ENCODE data around the gene RPS25. TPM values are rescaled to one million over a fixed set of nuclear protein-coding genes. Genes with fewer than 3 reads are reported as not detected.
"Not testable (repeated sequence)": the region's sequence is repeated elsewhere in the genome, so short reads cannot be mapped to it uniquely, and the experiment has no call there.

The RPS25 gene
- total and polyA plus RNA-seq, 12 donors: 743 to 1,607 (median 838) TPM

- peak; percentile 6 to 63 (median 34) for ATAC-seq
- no peak for DNase-seq
- peaks cover 0 to 33% (median 24%) of the 10 kb centered on the region in 9 donors for H3K36me3 ChIP-seq
- H3K27ac ChIP-seq: peak overlapping the region in 9 of 10 donors; percentile 80 to 91 (median 90)
- intact Hi-C loops (cut with DNase I): no loop called here
- H3K9me3 ChIP-seq: no peaks in the 10 kb centered on the region
- WGBS, 2 donors: 17 to 18% methylated on average over 22 of the region's 22 CpGs
- H3K4me3 ChIP-seq: peak overlapping the region; percentile 74 to 100 (median 82)
- H3K27me3 ChIP-seq: no peaks in the 10 kb centered on the region
- peak in 1 of 9 donors; percentile 25 for TF ChIP-seq CTCF (IDR thresholded peaks at IDR 0.05)
- peaks cover 4 to 36% (median 26%) of the 10 kb centered on the region in 9 donors for H3K4me1 ChIP-seq
Measured at GRCh38 chr11:118996926-118997626, 21.1 kb downstream of the RPS25 start.

DNA sequence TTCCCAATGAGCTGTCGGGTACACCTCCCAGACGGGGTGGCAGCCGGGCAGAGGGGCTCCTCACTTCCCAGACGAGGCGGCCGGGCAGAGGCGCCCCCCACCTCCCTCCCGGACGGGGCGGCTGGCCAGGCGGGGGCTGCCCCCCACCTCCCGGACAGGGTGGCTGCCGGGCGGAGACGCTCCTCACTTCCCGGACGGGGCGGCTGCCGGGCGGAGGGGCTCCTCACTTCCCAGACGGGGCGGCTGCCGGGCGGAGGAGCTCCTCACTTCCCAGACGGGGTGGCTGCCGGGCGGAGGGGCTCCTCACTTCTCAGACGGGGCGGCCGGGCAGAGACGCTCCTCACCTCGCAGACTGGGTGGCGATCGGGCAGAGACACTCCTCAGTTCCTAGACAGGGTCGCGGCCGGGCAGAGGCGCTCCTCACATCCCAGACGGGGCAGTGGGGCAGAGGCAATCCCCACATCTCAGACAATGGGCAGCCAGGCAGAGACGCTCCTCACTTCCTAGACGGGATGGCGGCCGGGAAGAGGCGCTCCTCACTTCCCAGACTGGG is 26.6 kb downstream of the RPS25 start:
- H3K9me3 ChIP-seq; H3K27me3 ChIP-seq; ATAC-seq; H3K4me3 ChIP-seq; H3K27ac ChIP-seq; H3K36me3 ChIP-seq; intact Hi-C loops (cut with DNase I); DNase-seq; H3K4me1 ChIP-seq: not testable (repeated sequence)
- 96% methylated on average over 26 to 43 of the region's 44 CpGs for WGBS, 2 donors

GRCh38 chr11:118988280-118988679 is 29.9 kb downstream of the RPS25 start:
- intact Hi-C loops (cut with DNase I): no loop called here
- 89 to 93% methylated on average over 5 of the region's 5 CpGs for WGBS, 2 donors

GRCh38 chr11:118984825-118985224 is 33.3 kb downstream of the RPS25 start:
- ATAC-seq: no peak
- intact Hi-C loops (cut with DNase I): no loop called here
- WGBS, 2 donors: 57 to 72% methylated on average over 2 of the region's 2 CpGs

More at GRCh38 chr11:118988280-118988679, 29.9 kb downstream of the RPS25 start:
- no peak overlapping the region for H3K4me3 ChIP-seq
- no peak overlapping the region for H3K27ac ChIP-seq
- H3K36me3 ChIP-seq: no peaks in the 10 kb centered on the region
- no peaks in the 10 kb centered on the region for H3K27me3 ChIP-seq
- ATAC-seq (no peak), DNase-seq (no peak)
- no peaks in the 10 kb centered on the region for H3K4me1 ChIP-seq
- no peaks in the 10 kb centered on the region for H3K9me3 ChIP-seq
- TF ChIP-seq CTCF (IDR thresholded peaks at IDR 0.05): no peak

GRCh38 chr11:118984337-118984736 is 33.8 kb downstream of the RPS25 start:
- not testable (repeated sequence) for H3K36me3 ChIP-seq

More at GRCh38 chr11:118984825-118985224, 33.3 kb downstream of the RPS25 start:
- Histone ChIP-seq H3K9me3 (no peaks in the 10 kb centered on the region), H3K27me3 (no peaks in the 10 kb centered on the region), H3K4me3 (no peak overlapping the region), H3K4me1 (peaks cover 0 to 12% (median 6%) of the 10 kb centered on the region in 9 donors), H3K36me3 (no peaks in the 10 kb centered on the region), H3K27ac (no peak overlapping the region)
- DNase-seq: no peak
- TF ChIP-seq CTCF (IDR thresholded peaks at IDR 0.05): no peak

More at GRCh38 chr11:118984337-118984736, 33.8 kb downstream of the RPS25 start:
- DNase-seq; H3K27ac ChIP-seq; H3K4me3 ChIP-seq; ATAC-seq; H3K9me3 ChIP-seq; intact Hi-C loops (cut with DNase I); H3K27me3 ChIP-seq: not testable (repeated sequence)
- WGBS, 2 donors: 52 to 61% methylated on average over 8 of the region's 8 CpGs
- H3K4me1 ChIP-seq: peaks cover 0 to 17% (median 6%) of the 10 kb centered on the region in 9 donors

All from heart right ventricle (tissue), 16 donors.